Suprapubic skin (tissue), 3 donors: Measurements from ENCODE around the gene SCGB3A1.

Experiments
- CTCF ChIP-seq, 2 donors: fragments of 200-600 bp in 1 of 2; fragments of 450-650 bp in 1 of 2; sonication (generic) in 1 of 2; IDR thresholded peaks; one replicate each; pipeline ENCODE4 v1.5.1; 2016 to 2019; ENCODE audit warnings: antibody characterized with exemption in 2 of 2, mild to moderate bottlenecking in 1 of 2, moderate library complexity in 1 of 2
- EP300 ChIP-seq: sonication (generic); formaldehyde crosslinking; IDR thresholded peaks from one replicate; pipeline ENCODE4 v1.6.1; 2017; ENCODE audit warnings: antibody characterized with exemption

- no peak for TF ChIP-seq CTCF (IDR thresholded peaks at IDR 0.05)
- no peak for TF ChIP-seq EP300
These were observed 46.8 kb upstream of the SCGB3A1 start for GRCh38 chr5:180637962-180638680.
